Amniotic epithelial cell (primary cell): ENCODE data around the gene PKHD1.

Source experiments
- DNase-seq: peaks from one replicate; pipeline ENCODE4 v3.0.0-alpha.2; 2010; ENCODE audit warnings: low read depth

Gene PKHD1

GRCh38 chr6:51616243-51616642 is 471.2 kb downstream of the PKHD1 start:
- DNase-seq: no peak

- no peak for DNase-seq
These were observed 472.7 kb downstream of the PKHD1 start for GRCh38 chr6:51614725-51615124.

- no peak for DNase-seq
These were observed 473.9 kb downstream of the PKHD1 start for GRCh38 chr6:51613558-51613957.

- no peak for DNase-seq
These were observed 478.5 kb downstream of the PKHD1 start for GRCh38 chr6:51608932-51609331.

- DNase-seq: no peak
These were observed 479.0 kb downstream of the PKHD1 start for GRCh38 chr6:51608383-51608782.

- no peak for DNase-seq
These were observed 486.9 kb downstream of the PKHD1 start for GRCh38 chr6:51600514-51600913.

- no peak for DNase-seq
These were observed 489.2 kb downstream of the PKHD1 start for GRCh38 chr6:51598171-51598570.

- no peak for DNase-seq
These were observed 492.4 kb downstream of the PKHD1 start for GRCh38 chr6:51594981-51595380.

GRCh38 chr6:51585264-51585663 is 502.1 kb downstream of the PKHD1 start:
- no peak for DNase-seq

GRCh38 chr6:51584163-51584562 is 503.2 kb downstream of the PKHD1 start:
- no peak for DNase-seq

GRCh38 chr6:51578994-51579393 is 508.4 kb downstream of the PKHD1 start:
- DNase-seq: no peak

GRCh38 chr6:51578362-51578761 is 509.1 kb downstream of the PKHD1 start:
- no peak for DNase-seq

- no peak for DNase-seq
These were observed 513.4 kb downstream of the PKHD1 start for GRCh38 chr6:51574040-51574439.

GRCh38 chr6:51571168-51571567 is 516.2 kb downstream of the PKHD1 start:
- DNase-seq: no peak

GRCh38 chr6:51570168-51570921 is 517.1 kb downstream of the PKHD1 start:
- DNase-seq: no peak

GRCh38 chr6:51569594-51569993 is 517.8 kb downstream of the PKHD1 start:
- DNase-seq: no peak

GRCh38 chr6:51568771-51569170 is 518.6 kb downstream of the PKHD1 start:
- no peak for DNase-seq

- DNase-seq: no peak
These were observed 521.9 kb downstream of the PKHD1 start for GRCh38 chr6:51565472-51565871.
